Pancreas (tissue), 10 donors: ENCODE measurements around the gene TIGD4. TPM values are rescaled to one million over a fixed set of nuclear protein-coding genes. Genes with fewer than 3 reads are reported as not detected.

Experiments
- ATAC-seq, 4 donors: fragments of 200-7000 bp; cut with Tn5 transposase; one replicate each; pipeline versions ENCODE4 v1.8.0 to v1.9.1; 2020; ENCODE audit warnings: mild to moderate bottlenecking in 4 of 4, moderate library complexity in 4 of 4
- DNase-seq, 6 donors: peaks; one replicate each; pipeline ENCODE4 v3.0.0-alpha.2; 2020
- FAIRE-seq: peaks from 2 replicates; lab custom pipeline; 2012; peaks lifted over from hg19 to GRCh38; lab: Jason Lieb, UNC
- H3K27ac ChIP-seq, 4 donors: fragments of 200-600 bp; sonication (generic); 1 replicate in 3 of 4; 2 replicates in 1 of 4; pipeline versions ENCODE4 v1.5.0 to v1.8.0; 2020
- H3K27me3 ChIP-seq, 4 donors: fragments of 200-600 bp; one replicate each; pipeline ENCODE4 v1.8.0; 2021
- H3K36me3 ChIP-seq, 3 donors: fragments of 200-600 bp; sonication (generic) in 1 of 3; one replicate each; pipeline versions ENCODE4 v1.5.0 to v1.8.0; 2020 to 2021
- H3K4me1 ChIP-seq, 3 donors: fragments of 200-600 bp; one replicate each; pipeline ENCODE4 v1.8.0; 2021
- H3K4me3 ChIP-seq, 4 donors: fragments of 200-600 bp; sonication (generic) in 2 of 4; one replicate each; pipeline versions ENCODE4 v1.5.0 to v1.8.0; 2020 to 2021
- H3K9me3 ChIP-seq, 4 donors: fragments of 200-600 bp; one replicate each; pipeline ENCODE4 v1.8.0; 2021
- WGBS, 2 donors: extraction: QIAGEN DNeasy Blood & Tissue Kit; methylation state at CpG; one replicate each; pipeline ENCODE4 v1.1.7; 2013; 5-methylcytosine and 5-hydroxymethylcytosine counted together
- intact Hi-C, 3 donors: fragments of 100-400 bp; cut with DNase I; formaldehyde crosslinking; loops; one replicate each; pipeline versions ENCODE4 v1.11.1 to v1.14.2; 2022
- polyA plus RNA-seq, 2 donors: library from polyadenylated mRNA; stranded (reverse); fragments of 200-250 nt; gene quantifications; one replicate each; pipeline ENCODE4 v1.2.3, GENCODE V29; 2013
- total RNA-seq, 6 donors: library from RNA; stranded (reverse); fragmentation: NEBNext Ultra II Directional in 4 of 6; extraction: Animal tissue kit (Norgen Biotek cat#: 25700) in 4 of 6; gene quantifications; one replicate each; pipeline versions ENCODE4 v1.2.1 to v1.2.4, GENCODE V29; 2021 to 2023
- TF ChIP-seq, protein P1 (sequence below), 4 donors: fragments of 200-600 bp; sonication (generic) in 3 of 4; IDR thresholded peaks; one replicate each; pipeline versions ENCODE4 v1.5.0 to v1.8.0; 2021; ENCODE audit warnings: antibody characterized with exemption in 4 of 4
- donor health status: healthy with polysubstance abuse.
- donor health status: DM: no; HTN: no; CAD: no; lungs with moderate emphysema.
- donor health status: DM: no; HTN: no; CAD: no.
- donor health status: control.
- donor health status: control.
- donor health status: Bipolar disorder and iron deficiency.
- donor health status: DM: yes; HTN: yes; CAD: no.
- donor health status: DM: no; HTN: no; CAD: no.
- donor health status: DM: no; HTN: no; CAD: no.
- donor health status: DM: yes; HTN: yes; CAD: no.

Gene TIGD4
- total and polyA plus RNA-seq, 8 donors: 0.06 to 0.59 (median 0.20) TPM; not detected in 1

DNA sequence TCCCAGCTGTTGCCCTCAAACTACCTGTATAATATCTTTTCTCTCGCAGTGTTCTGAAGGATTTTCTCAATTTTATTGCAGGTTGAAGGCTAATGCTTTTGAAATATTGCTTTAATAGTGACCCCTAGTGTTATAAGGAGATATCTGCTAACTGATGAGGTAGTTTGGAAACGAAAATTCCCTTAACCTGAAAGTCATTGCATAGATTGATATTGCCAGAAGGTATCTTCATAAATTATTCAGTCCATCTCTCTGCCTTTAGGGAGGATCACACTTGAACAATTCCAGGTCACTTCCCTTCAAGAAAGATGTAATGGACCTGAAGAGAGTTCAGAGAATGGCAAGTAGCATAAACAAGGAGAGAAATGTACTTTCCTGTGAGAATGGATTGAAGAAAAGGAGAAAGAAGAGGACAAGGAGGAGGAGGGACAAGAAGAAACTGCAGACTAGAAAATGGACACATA is 44.1 kb downstream of the TIGD4 start:
- Histone ChIP-seq H3K36me3 (no peaks in the 10 kb centered on the region), H3K27ac (no peak overlapping the region), H3K9me3 (no peaks in the 10 kb centered on the region), H3K4me3 (no peak overlapping the region), H3K27me3 (no peaks in the 10 kb centered on the region), H3K4me1 (no peaks in the 10 kb centered on the region)
- intact Hi-C loops: no loop called here
- ATAC-seq: peak in 3 of 4 donors; percentile 56 to 77 (median 59)
- TF ChIP-seq, protein P1, sequence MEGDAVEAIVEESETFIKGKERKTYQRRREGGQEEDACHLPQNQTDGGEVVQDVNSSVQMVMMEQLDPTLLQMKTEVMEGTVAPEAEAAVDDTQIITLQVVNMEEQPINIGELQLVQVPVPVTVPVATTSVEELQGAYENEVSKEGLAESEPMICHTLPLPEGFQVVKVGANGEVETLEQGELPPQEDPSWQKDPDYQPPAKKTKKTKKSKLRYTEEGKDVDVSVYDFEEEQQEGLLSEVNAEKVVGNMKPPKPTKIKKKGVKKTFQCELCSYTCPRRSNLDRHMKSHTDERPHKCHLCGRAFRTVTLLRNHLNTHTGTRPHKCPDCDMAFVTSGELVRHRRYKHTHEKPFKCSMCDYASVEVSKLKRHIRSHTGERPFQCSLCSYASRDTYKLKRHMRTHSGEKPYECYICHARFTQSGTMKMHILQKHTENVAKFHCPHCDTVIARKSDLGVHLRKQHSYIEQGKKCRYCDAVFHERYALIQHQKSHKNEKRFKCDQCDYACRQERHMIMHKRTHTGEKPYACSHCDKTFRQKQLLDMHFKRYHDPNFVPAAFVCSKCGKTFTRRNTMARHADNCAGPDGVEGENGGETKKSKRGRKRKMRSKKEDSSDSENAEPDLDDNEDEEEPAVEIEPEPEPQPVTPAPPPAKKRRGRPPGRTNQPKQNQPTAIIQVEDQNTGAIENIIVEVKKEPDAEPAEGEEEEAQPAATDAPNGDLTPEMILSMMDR (IDR thresholded peaks at IDR 0.05): peak in 2 of 4 donors; percentile 32 to 34
- 6 to 7% methylated on average over 2 of the region's 2 CpGs for WGBS, 2 donors
- no peak for FAIRE-seq
- DNase-seq: no peak

DNA sequence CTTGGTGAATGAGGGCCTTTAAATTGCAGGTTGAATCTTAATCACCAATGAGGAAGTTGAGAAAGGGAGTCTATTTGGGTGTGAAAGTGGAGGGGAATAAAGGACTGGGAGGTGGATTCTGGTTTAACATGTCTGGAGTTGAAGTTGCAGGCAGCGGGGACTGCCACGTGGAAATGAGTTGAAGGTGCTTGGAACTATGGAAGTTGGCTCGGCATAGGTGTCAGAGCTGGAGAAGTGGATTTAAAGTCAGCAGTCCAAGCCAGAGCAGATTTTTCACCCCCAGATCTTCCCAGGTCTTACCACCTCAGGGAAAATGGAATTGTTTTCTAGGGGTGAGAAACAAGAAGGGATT is 44.9 kb downstream of the TIGD4 start:
- no peaks in the 10 kb centered on the region for H3K27me3 ChIP-seq
- H3K4me3 ChIP-seq: no peak overlapping the region
- TF ChIP-seq, protein P1 (IDR thresholded peaks at IDR 0.05): no peak
- FAIRE-seq: no peak
- DNase-seq: no peak
- no peak for ATAC-seq
- intact Hi-C loops: no loop called here
- H3K4me1 ChIP-seq: no peaks in the 10 kb centered on the region
- H3K36me3 ChIP-seq: no peaks in the 10 kb centered on the region
- no peak overlapping the region for H3K27ac ChIP-seq
- 51 to 56% methylated on average over 3 of the region's 3 CpGs for WGBS, 2 donors
- no peaks in the 10 kb centered on the region for H3K9me3 ChIP-seq

DNA sequence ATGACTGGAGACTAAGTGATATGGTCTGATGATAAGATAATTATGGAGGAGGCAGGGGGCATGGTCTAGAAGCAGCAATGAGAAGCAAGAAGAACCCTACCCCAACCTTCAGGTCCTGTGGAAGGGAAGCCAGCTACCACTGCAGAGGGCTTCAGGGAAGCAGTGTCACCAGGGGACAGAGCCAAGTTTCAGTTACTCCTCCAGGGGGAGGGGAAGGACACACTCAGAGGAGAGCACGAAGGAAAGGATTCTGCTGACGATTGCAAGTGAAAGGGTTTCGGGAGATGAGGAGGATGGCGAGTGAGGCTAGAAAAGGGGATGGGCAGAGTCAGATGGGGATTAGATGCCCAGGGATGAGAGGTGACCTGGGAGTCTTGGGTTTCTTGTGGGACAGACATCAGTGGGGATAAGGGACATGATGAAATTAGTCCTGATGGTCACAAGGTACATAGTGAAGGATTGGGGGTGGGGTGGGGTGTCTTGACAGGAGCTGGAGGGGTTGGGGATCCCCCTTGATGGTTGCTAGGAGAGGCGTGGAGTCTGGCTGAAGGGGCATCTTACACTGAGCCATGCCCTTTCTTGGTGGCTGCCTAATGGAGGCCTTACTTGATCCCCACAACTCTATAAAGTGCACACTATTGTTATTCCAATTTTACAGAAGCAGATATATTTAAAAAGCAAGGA is 45.4 kb downstream of the TIGD4 start:
- WGBS, 2 donors: 74 to 88% methylated on average over 5 of the region's 5 CpGs
- TF ChIP-seq, protein P1 (IDR thresholded peaks at IDR 0.05): no peak
- Histone ChIP-seq H3K4me3 (no peak overlapping the region), H3K27me3 (no peaks in the 10 kb centered on the region), H3K27ac (no peak overlapping the region), H3K36me3 (no peaks in the 10 kb centered on the region), H3K9me3 (no peaks in the 10 kb centered on the region), H3K4me1 (no peaks in the 10 kb centered on the region)
- intact Hi-C loops: no loop called here
- DNase-seq (no peak), FAIRE-seq (no peak), ATAC-seq (no peak)

GRCh38 chr4:152731997-152732396 is 47.5 kb downstream of the TIGD4 start:
- Histone ChIP-seq H3K4me3 (no peak overlapping the region), H3K27ac (no peak overlapping the region), H3K9me3 (no peaks in the 10 kb centered on the region), H3K36me3 (no peaks in the 10 kb centered on the region), H3K4me1 (no peaks in the 10 kb centered on the region), H3K27me3 (no peaks in the 10 kb centered on the region)
- ATAC-seq (no peak), DNase-seq (no peak), FAIRE-seq (no peak)
- WGBS, 2 donors: 88 to 89% methylated on average over 2 of the region's 2 CpGs
- TF ChIP-seq, protein P1 (IDR thresholded peaks at IDR 0.05): no peak
- intact Hi-C loops: no loop called here

- ATAC-seq: no peak
- intact Hi-C loops: no loop called here
- no peak for FAIRE-seq
- WGBS, 2 donors: 35 to 42% methylated on average over 2 of the region's 2 CpGs
- TF ChIP-seq, protein P1 (IDR thresholded peaks at IDR 0.05): no peak
- DNase-seq: no peak
- no peaks in the 10 kb centered on the region for H3K9me3 ChIP-seq
- no peak overlapping the region for H3K27ac ChIP-seq
- no peaks in the 10 kb centered on the region for H3K27me3 ChIP-seq
- H3K4me1 ChIP-seq: no peaks in the 10 kb centered on the region
- no peak overlapping the region for H3K4me3 ChIP-seq
- no peaks in the 10 kb centered on the region for H3K36me3 ChIP-seq
Measured at GRCh38 chr4:152729466-152729865, 50.1 kb downstream of the TIGD4 start.
